Measurements from ENCODE around the gene RHBDD3.
A peak's percentile ranks its signal among the peaks of the same experiment; 100 is the strongest.

RHBDD3 gene

GRCh38 chr22:29267858-29268510 lies at the start of gene RHBDD3, which contains the start of gene EWSR1:
RHBDD3 (minus strand) TSS chr22:29267981; CDS start chr22:29265626, 2,355 bp downstream.
EWSR1 (plus strand) TSS chr22:29268268; CDS start chr22:29268337, 69 bp downstream.
- DNase-seq: peak; percentile 90 to 99 (median 96)

GRCh38 chr22:29316141-29316828 lies 48.5 kb upstream of the RHBDD3 start:
- no peak for DNase-seq

- DNase-seq: no peak
Measured at GRCh38 chr22:29315286-29316140, 47.7 kb upstream of the RHBDD3 start, which contains the start of gene RASL10A. RASL10A (minus strand) TSS chr22:29315697; CDS start chr22:29315246, 451 bp downstream.

DNA sequence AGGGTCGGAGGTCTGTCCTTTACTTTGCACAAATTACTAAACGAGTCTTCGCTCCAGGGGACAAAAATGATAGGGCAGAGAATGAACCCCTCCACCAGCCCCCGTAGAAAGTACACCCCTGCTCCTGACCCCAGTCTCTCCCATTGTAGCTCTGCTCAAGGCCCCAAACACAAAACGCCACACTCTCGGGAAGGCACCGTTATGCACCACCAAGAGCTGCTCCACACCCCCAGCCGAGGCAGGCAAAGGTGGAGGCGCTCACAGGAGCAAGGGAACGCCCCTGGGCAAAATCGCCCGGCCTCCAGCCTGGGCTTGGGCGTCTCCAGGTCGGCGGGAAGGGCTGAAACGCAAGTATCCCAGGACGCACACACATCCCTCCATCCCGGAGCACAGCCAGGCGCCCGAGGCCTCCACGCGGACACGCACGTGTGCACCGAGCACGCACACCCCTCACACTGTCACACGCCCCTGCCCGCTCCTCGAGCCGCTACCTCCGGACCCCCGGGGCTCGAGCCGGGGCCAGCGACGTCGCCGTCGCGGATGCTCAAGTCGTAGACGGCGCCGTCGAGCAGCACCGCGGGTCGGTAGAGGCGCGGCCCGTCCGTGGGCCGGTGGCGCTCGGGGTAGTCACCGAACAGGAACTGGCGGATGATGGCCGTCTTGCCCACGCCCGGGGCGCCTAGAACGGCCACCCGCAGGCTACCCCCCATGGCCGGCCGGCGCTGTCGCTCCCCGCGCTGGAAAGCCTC lies 46.9 kb upstream of the RHBDD3 start:
- no peak for DNase-seq

DNA sequence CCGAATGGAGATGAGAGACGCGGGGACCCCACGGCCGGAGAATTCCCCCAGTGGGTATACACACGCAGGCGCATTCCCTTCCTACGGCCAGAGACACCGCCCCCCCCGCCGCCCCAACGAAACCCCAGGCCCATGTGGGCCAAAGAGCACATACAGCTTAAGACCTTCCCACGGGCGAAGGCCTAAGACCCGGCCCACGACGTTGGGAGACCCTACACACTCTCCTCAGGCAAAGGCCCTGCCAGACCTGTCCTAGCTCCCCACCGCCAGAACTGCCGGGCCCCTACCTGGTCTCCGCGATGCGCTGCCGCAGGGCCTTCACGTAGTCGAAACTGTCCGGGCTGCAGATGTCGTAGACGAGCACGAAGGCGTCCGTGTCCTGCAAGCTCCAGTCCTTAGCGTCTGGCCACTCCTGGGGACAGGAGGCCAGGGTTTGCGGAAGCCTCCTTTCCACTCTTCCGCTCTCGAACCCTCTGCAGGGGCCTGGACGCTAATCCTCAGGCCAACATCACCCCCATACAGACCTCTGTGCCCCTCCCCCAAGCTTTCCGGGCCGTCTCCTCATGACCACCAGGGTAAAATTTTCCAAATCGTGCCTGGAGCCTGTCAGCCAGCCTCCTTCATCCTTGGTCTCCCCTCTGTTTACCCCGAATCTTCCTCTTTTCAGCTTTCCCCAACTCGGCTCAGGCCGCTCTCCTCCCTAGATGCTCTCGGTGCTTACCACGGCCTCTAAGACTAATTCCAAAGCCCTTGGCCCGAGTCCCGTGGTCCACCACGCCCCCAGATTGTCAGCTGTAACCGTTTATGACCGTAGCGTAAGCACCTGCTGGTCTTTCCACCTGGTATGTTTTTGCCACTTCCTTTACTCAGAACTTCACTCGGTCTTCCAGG lies 46.0 kb upstream of the RHBDD3 start:
- no peak for DNase-seq

GRCh38 chr22:29313126-29313575 lies 45.4 kb upstream of the RHBDD3 start:
- DNase-seq: no peak

DNA sequence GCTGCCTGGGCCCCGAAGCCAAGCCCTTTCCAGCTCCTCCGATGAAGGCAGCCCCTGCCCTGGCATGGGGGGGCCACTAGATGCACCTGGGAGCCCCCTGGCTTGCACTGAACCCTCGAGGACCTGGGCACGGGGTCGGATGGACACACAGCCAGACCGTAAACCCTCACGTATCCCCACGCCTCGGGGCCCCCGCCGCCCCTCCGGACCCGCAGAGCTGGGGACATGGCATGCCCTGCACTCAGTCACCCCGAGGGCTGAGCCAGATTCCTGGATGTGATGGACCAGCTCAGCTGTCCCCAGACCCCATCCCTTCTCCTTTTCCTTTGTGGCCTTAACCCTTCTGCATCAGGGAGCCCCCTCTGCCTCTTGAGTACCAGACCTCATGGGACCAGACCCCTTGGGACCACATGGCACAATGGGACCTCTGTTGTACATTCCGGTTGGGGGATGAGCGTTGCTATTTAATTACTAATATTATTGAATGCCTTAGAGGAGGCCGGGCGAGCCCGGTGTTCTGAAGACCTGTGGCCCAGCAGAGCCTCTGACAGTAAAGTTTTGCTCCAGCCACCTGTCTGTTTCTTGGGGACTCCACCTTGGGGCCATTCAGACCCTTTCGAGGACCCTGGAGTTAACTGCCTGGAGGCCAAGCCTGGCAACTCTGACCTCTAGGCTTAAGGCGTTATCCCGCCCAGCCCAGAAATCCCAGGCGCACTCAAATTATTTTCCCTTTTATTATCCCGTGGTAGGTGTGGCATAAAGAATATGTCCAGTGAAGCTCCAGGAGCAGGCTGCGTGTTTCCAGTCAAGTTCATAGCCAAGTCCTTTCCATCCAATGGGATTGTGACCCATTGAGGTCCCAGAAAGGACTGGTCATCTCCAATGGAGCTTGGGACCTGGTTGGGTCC lies 44.7 kb upstream of the RHBDD3 start:
- no peak for DNase-seq

- no peak for DNase-seq
Measured at GRCh38 chr22:29311464-29312217, 43.9 kb upstream of the RHBDD3 start.

GRCh38 chr22:29310863-29311339 lies 43.1 kb upstream of the RHBDD3 start:
- peak in 1 of 6 experiments; percentile 27 for DNase-seq

DNA sequence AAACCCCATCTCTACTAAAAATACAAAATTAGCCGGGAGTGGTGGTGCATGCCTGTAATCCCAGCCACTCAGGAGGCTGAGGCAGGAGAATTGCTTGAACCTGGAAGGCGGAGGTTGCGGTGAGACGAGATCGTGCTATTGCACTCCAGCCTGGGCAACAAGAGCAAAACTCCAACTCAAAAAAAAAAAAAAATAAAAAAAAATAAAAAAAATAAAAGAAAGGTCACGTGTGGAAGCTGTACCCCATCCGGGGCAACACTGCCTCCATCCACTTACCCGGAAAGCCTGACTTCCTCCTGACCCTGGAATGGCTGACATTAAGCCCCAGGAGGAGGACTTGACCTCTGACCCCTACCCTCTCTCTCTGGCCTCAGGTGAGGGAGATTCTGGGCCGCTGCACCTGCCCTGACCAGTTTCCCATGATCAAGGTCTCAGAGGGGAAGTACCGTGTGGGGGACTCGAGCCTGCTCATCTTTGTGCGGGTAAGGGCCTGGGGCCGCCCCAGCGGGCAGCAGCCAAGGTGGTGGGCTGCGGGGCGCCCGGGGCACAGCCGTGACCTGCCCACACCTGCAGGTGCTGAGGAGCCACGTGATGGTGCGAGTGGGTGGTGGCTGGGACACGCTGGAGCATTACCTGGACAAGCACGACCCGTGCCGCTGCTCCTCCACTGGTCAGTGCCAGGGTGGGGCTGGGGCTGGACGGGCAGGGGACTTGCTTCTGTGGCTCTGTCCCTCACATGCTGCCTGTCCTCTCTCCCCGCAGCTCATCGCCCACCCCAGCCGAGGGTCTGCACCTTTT lies 42.5 kb upstream of the RHBDD3 start:
- DNase-seq: no peak

DNA sequence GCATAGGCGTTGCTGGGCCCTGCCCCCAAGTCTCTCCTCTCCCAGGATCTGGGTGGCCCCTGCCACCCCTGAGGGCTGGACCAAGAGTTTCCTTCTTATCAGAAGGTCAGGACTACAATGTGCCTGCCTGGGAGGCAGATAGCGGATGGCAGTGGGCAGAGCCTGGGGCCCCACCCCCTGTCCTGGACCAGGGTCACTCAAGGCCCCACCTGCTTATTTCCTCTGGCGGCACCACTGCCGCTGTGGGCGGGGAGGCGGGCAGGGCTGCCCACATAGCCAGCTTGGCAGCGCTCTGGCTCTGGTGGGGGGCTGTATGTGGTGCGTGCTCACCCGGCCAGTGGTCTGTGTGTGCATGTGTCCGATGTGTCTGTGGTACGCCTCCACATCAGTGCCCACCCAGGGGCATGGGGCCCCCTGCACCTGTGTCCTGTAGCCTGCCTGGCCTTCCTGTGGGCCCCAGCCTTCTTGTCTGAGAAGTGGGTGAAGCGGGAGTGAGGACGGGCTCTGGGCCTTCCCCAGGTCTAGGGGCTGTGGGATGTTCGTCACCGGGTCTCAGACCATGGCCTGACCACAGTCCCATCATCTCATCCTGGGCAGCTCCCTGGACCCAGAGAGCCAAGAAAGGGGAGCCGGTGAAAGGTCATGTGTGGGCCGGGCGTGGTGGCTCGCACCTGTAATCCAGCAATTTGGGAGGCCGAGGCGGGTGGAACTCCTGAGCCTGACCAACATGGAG lies 41.7 kb upstream of the RHBDD3 start:
- DNase-seq: no peak

- DNase-seq: no peak
Measured at GRCh38 chr22:29308791-29309262, 41.0 kb upstream of the RHBDD3 start.

DNA sequence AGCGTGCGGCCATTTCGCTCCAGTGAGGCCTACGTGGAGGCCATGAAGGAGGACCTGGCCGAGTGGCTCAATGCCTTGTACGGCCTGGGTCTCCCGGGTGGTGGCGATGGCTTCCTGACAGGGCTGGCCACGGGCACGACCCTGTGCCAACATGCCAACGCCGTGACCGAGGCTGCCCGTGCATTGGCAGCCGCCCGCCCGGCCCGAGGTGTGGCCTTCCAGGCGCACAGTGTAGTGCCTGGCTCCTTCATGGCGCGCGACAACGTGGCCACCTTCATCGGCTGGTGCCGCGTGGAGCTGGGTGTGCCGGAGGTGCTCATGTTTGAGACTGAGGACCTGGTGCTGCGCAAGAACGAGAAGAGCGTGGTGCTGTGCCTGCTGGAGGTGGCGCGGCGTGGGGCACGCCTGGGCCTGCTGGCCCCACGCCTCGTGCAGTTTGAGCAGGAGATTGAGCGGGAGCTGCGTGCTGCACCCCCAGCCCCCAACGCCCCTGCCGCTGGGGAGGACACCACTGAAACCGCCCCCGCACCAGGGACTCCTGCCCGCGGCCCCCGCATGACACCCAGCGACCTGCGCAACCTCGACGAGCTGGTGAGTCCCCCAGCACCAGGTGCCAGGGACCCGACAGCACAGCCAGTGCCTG lies 40.5 kb upstream of the RHBDD3 start:
- DNase-seq: no peak

DNA sequence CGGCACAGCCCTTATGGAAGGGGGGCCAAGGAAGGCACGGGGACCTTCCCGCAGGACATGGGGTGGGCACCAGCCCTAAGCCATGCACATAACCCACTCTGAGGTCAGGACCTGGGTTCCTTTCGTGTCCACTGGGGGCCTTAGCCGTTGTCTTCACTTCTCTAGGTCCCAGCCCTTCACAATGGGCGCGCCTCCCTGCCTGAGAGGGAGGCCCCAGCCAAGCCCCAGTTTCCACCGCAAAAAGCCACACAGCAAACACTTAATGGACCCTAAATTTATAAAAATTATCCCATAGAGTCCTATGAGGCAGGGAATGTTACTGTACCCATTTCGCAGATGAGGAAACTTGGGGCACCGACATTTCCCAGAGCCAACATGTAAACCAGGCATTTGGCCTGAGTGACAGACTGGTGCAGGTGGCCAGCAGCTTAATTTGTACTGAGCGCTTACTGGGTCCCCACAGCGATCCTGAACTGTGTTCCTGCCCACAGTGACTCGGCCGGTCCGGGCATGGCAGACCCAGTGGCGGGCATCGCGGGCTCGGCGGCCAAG lies 39.9 kb upstream of the RHBDD3 start:
- DNase-seq: no peak

DNA sequence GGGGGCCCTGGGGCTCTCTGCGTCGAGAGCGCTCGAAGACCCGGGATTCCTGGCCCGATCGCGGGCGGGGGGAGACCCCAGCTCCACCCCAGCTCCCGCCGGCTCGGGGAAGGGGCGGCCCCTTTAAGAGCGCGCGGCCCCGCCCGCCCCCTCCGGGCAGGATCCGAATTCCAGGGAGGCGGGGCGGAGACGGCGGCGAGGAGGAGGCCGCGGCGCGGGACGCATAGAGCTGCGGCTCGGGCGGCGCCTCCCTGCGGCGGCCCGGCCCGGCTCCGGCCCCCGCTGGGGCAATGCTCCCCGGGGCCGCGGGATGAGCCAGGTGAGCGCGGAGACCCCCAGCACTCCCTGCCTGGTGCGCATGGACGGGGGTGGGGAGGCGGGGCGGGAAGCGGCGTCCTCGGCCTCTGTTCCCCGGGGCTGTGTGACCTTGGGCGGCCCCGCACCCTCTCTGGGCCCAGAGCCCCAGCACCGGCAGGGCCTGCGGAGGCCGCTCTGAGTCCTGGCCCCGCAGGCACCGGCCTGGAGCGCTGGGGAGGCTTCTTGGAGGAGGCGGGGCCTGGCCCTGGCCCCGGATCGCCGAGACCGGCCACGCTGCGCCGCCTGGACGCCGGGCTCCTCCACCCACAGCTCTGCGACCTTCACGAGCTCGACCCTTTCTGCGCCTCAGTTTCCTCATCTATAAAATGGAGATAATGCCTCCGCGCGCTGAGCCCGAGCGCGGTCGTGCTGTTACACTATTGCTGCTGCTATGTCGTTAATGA lies 39.2 kb upstream of the RHBDD3 start:
- peak in 2 of 6 experiments; percentile 19 to 20 for DNase-seq

All from stimulated activated naive CD4-positive, alpha-beta T cell (primary cell).